Aorta (tissue), 5 donors: ENCODE data around the gene CAB39. TPM values are rescaled to one million over a fixed set of nuclear protein-coding genes. Genes with fewer than 3 reads are reported as not detected.
"Not testable (repeated sequence)": the region's sequence is repeated elsewhere in the genome, so short reads cannot be mapped to it uniquely, and the experiment has no call there.

Source experiments
- ATAC-seq: fragments of 200-7000 bp; cut with Tn5 transposase; one replicate; pipeline ENCODE4 v1.9.1; 2022; ENCODE audit warnings: moderate library complexity; ENCODE audit not compliant: low FRiP score
- DNase-seq, 2 donors: peaks; one replicate each; pipeline ENCODE4 v3.0.0-alpha.2; 2020
- H3K27ac ChIP-seq, 2 donors: one replicate each; pipeline ENCODE4 v1.5.1; 2013; ENCODE audit warnings: low read length in 2 of 2, mild to moderate bottlenecking in 2 of 2, moderate library complexity in 2 of 2, control low read depth in 1 of 2, inconsistent platforms in 1 of 2, low read depth in 1 of 2
- H3K27me3 ChIP-seq, 2 donors: one replicate each; pipeline ENCODE4 v1.6.1; 2013; ENCODE audit warnings: control low read depth in 1 of 2, low read length in 1 of 2, mild to moderate bottlenecking in 1 of 2, moderate library complexity in 1 of 2; ENCODE audit not compliant: insufficient read depth in 2 of 2, control insufficient read depth in 1 of 2
- H3K36me3 ChIP-seq, 2 donors: one replicate each; pipeline ENCODE4 v1.6.1; 2013; ENCODE audit warnings: control low read depth in 1 of 2, low read length in 1 of 2, mild to moderate bottlenecking in 1 of 2; ENCODE audit not compliant: insufficient read depth in 2 of 2, control insufficient read depth in 1 of 2
- H3K4me1 ChIP-seq, 2 donors: one replicate each; pipeline ENCODE4 v1.6.1; 2013; ENCODE audit warnings: low read length in 2 of 2, control low read depth in 1 of 2, mild to moderate bottlenecking in 1 of 2, moderate library complexity in 1 of 2; ENCODE audit not compliant: insufficient read depth in 2 of 2, control insufficient read depth in 1 of 2
- H3K4me3 ChIP-seq, 2 donors: one replicate each; pipeline ENCODE4 v1.5.1; 2013; ENCODE audit warnings: low read length in 2 of 2, control low read depth in 1 of 2, mild to moderate bottlenecking in 1 of 2
- H3K9me3 ChIP-seq: one replicate; pipeline ENCODE4 v1.6.1; 2013; ENCODE audit warnings: mild to moderate bottlenecking, low read length; ENCODE audit not compliant: control insufficient read depth
- WGBS, 2 donors: extraction: QIAGEN DNeasy Blood & Tissue Kit; methylation state at CpG; one replicate each; pipeline ENCODE4 v1.1.7; 2013; 5-methylcytosine and 5-hydroxymethylcytosine counted together
- intact Hi-C, 2 donors: fragments of 100-400 bp; cut with DNase I; formaldehyde crosslinking; loops; one replicate each; pipeline versions ENCODE4 v1.14.2 to v1.15.0; 2022
- polyA plus RNA-seq, 2 donors: library from polyadenylated mRNA; stranded (reverse); fragments of 200-250 nt; gene quantifications; one replicate each; pipeline ENCODE4 v1.2.3, GENCODE V29; 2013
- total RNA-seq, 2 donors: library from RNA; stranded (reverse); fragmentation: NEBNext Ultra II Directional; extraction: Animal tissue kit (Norgen Biotek cat#: 25700); gene quantifications; one replicate each; pipeline ENCODE4 v1.2.1, GENCODE V29; 2021
- donor health status: healthy with polysubstance abuse.
- donor health status: Bipolar disorder and iron deficiency.
- donor health status: DM: no; HTN: no; CAD: no.
- donor health status: DM: no; HTN: no; CAD: no.
- donor health status: DM: yes; HTN: yes; CAD: no.

CAB39 gene
- total and polyA plus RNA-seq, 4 donors = 27.3 to 81.1 (median 69.1) TPM

- intact Hi-C loops = no loop called here
These were observed 21.5 kb upstream of the CAB39 start for GRCh38 chr2:230691005-230691647.

DNA sequence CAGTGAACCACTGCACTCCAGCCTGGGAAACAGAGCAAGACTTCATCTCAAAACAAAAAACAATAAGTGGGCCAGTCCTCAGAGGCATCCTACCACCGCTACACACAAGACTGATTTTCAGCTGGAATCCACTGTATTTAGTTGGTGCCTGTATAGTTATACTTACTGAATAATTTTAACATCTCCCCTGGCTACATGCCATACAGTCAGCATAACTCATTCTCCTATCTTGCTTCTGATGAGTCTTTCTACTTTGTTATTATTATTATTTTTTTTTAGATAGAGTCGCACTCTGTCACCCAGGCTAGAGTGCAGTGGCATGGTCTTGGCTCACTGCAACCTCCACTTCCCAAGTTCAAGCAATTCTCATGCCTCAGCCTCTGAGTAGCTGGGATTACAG lies 19.9 kb upstream of the CAB39 start:
- ATAC-seq (no peak), DNase-seq (no peak)
- H3K27me3 ChIP-seq = no peaks in the 10 kb centered on the region
- H3K9me3 ChIP-seq = no peaks in the 10 kb centered on the region
- intact Hi-C loops = no loop called here
- no peak overlapping the region for H3K27ac ChIP-seq
- 72 to 77% methylated on average over 2 of the region's 2 CpGs for WGBS, 2 donors
- no peak overlapping the region for H3K4me3 ChIP-seq
- no peaks in the 10 kb centered on the region for H3K4me1 ChIP-seq
- H3K36me3 ChIP-seq = no peaks in the 10 kb centered on the region

More at GRCh38 chr2:230691005-230691647, 21.5 kb upstream of the CAB39 start:
- ATAC-seq (no peak), DNase-seq (no peak)
- H3K27me3 ChIP-seq = no peaks in the 10 kb centered on the region
- H3K36me3 ChIP-seq = no peaks in the 10 kb centered on the region
- H3K4me1 ChIP-seq = no peaks in the 10 kb centered on the region
- H3K9me3 ChIP-seq = no peaks in the 10 kb centered on the region
- WGBS, 2 donors = 53 to 54% methylated on average over 4 of the region's 4 CpGs
- H3K27ac ChIP-seq = no peak overlapping the region
- no peak overlapping the region for H3K4me3 ChIP-seq

DNA sequence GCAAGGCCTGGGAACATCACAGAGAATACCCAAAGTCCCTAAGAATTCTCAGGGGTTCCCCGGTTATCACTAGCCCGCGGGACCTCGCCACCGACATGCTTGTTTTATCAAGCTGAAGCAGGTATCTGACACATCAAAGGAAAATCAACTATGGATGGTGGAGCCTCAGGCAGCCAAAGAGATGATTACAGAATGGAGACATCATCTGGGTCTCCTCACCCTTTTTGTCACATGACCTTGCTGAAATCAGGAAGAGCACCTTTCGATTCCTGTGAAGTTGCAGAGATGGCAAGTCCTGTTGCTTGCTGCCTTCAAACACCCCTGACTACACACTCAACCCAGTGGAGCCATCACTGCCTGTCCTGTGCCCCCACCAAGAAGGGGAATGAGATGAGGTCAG lies 19.2 kb upstream of the CAB39 start:
- WGBS, 2 donors = 95 to 96% methylated on average over 6 of the region's 6 CpGs
- Histone ChIP-seq H3K36me3 (no peaks in the 10 kb centered on the region), H3K4me1 (no peaks in the 10 kb centered on the region), H3K27me3 (no peaks in the 10 kb centered on the region), H3K27ac (no peak overlapping the region), H3K4me3 (no peak overlapping the region), H3K9me3 (no peaks in the 10 kb centered on the region)
- intact Hi-C loops = no loop called here
- ATAC-seq (no peak), DNase-seq (no peak)

DNA sequence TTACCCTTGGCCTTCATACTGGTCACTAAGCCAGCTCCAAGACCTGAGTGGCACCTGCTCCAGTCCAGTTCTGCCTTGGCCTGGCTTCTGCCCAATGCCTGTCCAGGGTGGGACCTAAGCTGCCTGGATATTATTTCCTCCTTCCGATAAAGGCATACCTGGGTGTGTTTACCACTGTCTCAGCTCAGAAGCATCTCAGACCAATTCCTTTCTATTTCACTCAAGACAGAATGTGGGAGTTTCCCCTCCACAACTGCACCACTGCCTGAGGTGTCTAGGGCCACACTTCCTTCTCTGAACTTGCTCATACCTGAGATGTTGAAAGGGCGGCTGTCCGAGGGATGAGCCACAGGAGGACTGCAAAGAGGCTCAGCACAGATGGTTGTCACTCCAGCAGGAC lies 18.4 kb upstream of the CAB39 start:
- Histone ChIP-seq H3K36me3 (no peaks in the 10 kb centered on the region), H3K27me3 (no peaks in the 10 kb centered on the region), H3K4me1 (no peaks in the 10 kb centered on the region), H3K27ac (no peak overlapping the region), H3K4me3 (no peak overlapping the region), H3K9me3 (no peaks in the 10 kb centered on the region)
- no peak for DNase-seq
- WGBS, 2 donors = 94 to 96% methylated on average over 3 of the region's 3 CpGs
- ATAC-seq = no peak
- intact Hi-C loops = no loop called here

GRCh38 chr2:230695551-230695950 lies 17.1 kb upstream of the CAB39 start:
- Histone ChIP-seq H3K4me1 (no peaks in the 10 kb centered on the region), H3K27ac (no peak overlapping the region), H3K4me3 (no peak overlapping the region), H3K9me3 (no peaks in the 10 kb centered on the region), H3K27me3 (no peaks in the 10 kb centered on the region), H3K36me3 (no peaks in the 10 kb centered on the region)
- WGBS, 2 donors = 88 to 91% methylated on average over 6 of the region's 6 CpGs
- intact Hi-C loops = no loop called here
- no peak for DNase-seq
- ATAC-seq = no peak

GRCh38 chr2:230696670-230697069 lies 16.0 kb upstream of the CAB39 start:
- intact Hi-C loops = no loop called here
- ATAC-seq (no peak), DNase-seq (no peak)
- Histone ChIP-seq H3K9me3 (no peaks in the 10 kb centered on the region), H3K36me3 (no peaks in the 10 kb centered on the region), H3K27me3 (no peaks in the 10 kb centered on the region), H3K27ac (no peak overlapping the region), H3K4me3 (no peak overlapping the region), H3K4me1 (no peaks in the 10 kb centered on the region)

DNA sequence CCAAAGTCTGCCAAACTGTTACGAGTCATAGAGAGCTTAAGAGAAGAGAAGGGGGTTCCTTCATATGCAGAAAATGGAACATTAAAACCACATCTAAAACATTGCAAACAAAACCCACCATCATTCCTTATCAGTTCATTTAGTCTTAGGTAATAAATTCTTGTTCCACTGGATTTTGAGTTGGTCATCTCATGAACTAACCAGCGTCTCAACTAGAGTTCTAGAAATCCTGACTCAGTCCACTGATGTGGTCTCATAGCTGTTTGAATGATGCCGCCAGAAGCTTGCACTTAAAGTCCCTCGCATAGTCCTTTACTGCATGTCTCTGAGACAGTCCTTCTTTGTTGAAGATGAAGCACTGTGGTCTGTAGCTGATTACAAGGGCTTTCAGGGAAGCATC lies 15.0 kb upstream of the CAB39 start:
- ATAC-seq = no peak
- 83% methylated on average over 4 of the region's 4 CpGs for WGBS, 2 donors

DNA sequence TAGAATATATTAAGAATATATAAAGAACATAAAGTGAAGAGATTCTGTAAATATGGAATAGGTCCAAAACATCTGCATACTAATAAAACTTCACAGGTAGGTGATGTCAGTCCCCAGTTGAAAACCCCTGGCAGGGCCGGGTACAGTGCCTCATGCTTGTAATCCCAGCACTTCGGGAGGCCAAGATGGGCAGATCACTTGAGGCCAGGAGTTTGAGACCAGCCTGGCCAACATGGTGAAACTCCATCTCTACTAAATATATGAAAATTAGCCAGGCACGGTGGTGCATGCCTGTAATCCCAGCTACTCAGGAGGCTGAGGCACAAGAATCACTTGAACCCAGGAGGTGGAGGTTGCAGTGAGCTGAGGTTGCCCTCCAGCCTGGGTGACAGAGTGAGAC lies 13.9 kb upstream of the CAB39 start:
- H3K4me1 ChIP-seq, H3K36me3 ChIP-seq, H3K4me3 ChIP-seq, H3K27ac ChIP-seq, H3K27me3 ChIP-seq, DNase-seq, ATAC-seq, intact Hi-C loops, H3K9me3 ChIP-seq: not testable (repeated sequence)
- 82 to 84% methylated on average over 3 of the region's 3 CpGs for WGBS, 2 donors

More for the DNA sequence above, 15.0 kb upstream of the CAB39 start:
- no peaks in the 10 kb centered on the region for H3K9me3 ChIP-seq
- no peaks in the 10 kb centered on the region for H3K27me3 ChIP-seq
- H3K4me3 ChIP-seq = no peak overlapping the region
- no peaks in the 10 kb centered on the region for H3K36me3 ChIP-seq
- DNase-seq = no peak
- H3K4me1 ChIP-seq = no peaks in the 10 kb centered on the region
- no peak overlapping the region for H3K27ac ChIP-seq
- intact Hi-C loops = no loop called here

GRCh38 chr2:230700447-230700846 lies 12.2 kb upstream of the CAB39 start:
- Histone ChIP-seq H3K4me1 (no peaks in the 10 kb centered on the region), H3K4me3 (no peak overlapping the region), H3K27ac (no peak overlapping the region), H3K36me3 (no peaks in the 10 kb centered on the region), H3K9me3 (no peaks in the 10 kb centered on the region), H3K27me3 (no peaks in the 10 kb centered on the region)
- intact Hi-C loops = no loop called here
- DNase-seq (no peak), ATAC-seq (no peak)
